GM12874 (cell line): ENCODE results near the gene PTH2R.

Source experiments
- TF ChIP-seq, protein P1 (sequence below): IDR thresholded peaks from 2 replicates; pipeline ENCODE4 v1.5.1; 2011; ENCODE audit warnings: low read depth, mild to moderate bottlenecking, control low read depth, low read length, moderate library complexity; ENCODE audit not compliant: insufficient read depth

The PTH2R gene

DNA sequence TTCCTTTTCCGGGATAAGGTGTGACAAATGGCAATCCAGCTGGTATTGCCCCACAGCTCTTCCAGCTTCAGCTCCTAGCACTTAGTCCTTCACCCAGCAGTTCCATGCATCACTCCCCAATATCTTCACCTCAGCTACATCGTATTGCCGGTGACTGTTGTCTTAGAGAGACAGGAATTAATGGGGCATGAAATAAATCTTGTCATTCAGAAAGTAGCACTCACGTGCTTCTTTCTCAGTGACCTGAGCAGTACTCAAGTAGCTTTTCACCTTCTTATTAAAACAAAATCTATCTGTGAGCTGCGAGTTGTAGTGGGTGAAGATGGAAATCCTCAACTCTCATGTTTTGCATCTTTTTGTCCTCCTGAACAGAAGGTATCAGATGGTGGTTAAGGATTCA is 72.8 kb downstream of the PTH2R start:
- TF ChIP-seq, protein P1, sequence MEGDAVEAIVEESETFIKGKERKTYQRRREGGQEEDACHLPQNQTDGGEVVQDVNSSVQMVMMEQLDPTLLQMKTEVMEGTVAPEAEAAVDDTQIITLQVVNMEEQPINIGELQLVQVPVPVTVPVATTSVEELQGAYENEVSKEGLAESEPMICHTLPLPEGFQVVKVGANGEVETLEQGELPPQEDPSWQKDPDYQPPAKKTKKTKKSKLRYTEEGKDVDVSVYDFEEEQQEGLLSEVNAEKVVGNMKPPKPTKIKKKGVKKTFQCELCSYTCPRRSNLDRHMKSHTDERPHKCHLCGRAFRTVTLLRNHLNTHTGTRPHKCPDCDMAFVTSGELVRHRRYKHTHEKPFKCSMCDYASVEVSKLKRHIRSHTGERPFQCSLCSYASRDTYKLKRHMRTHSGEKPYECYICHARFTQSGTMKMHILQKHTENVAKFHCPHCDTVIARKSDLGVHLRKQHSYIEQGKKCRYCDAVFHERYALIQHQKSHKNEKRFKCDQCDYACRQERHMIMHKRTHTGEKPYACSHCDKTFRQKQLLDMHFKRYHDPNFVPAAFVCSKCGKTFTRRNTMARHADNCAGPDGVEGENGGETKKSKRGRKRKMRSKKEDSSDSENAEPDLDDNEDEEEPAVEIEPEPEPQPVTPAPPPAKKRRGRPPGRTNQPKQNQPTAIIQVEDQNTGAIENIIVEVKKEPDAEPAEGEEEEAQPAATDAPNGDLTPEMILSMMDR = no peak

GRCh38 chr2:208485390-208485789 is 78.8 kb downstream of the PTH2R start:
- TF ChIP-seq, protein P1 = no peak

- TF ChIP-seq, protein P1 = no peak
These were observed 82.3 kb downstream of the PTH2R start for GRCh38 chr2:208488686-208489564.

- TF ChIP-seq, protein P1 = no peak
These were observed 83.1 kb downstream of the PTH2R start for GRCh38 chr2:208489687-208490086.

- TF ChIP-seq, protein P1 = no peak
These were observed 83.9 kb downstream of the PTH2R start for GRCh38 chr2:208490492-208490891.

DNA sequence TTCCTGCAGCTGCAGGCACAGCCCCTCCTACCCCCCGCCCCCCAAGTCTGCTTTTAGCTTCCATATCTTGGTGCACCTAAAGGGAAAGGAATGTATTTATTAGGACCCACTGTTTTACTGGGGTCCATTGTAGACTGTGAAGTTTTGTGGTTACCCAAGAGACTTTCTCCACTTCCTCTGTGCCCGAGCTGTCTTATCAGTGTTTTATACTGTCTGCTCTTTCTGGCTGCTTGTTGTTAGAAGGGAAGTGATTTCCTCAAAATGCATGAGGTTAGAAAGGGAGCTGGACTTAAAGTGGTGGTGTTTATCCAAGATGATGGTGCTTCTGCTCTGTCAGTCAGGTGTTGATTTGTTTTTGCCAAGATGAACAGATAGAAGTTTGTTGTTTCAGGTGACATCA is 85.0 kb downstream of the PTH2R start:
- TF ChIP-seq, protein P1 = no peak

- TF ChIP-seq, protein P1 = no peak
These were observed 85.5 kb downstream of the PTH2R start for GRCh38 chr2:208492069-208492468.
